ENCODE measurements around the gene CHMP1A.

CHMP1A gene

DNA sequence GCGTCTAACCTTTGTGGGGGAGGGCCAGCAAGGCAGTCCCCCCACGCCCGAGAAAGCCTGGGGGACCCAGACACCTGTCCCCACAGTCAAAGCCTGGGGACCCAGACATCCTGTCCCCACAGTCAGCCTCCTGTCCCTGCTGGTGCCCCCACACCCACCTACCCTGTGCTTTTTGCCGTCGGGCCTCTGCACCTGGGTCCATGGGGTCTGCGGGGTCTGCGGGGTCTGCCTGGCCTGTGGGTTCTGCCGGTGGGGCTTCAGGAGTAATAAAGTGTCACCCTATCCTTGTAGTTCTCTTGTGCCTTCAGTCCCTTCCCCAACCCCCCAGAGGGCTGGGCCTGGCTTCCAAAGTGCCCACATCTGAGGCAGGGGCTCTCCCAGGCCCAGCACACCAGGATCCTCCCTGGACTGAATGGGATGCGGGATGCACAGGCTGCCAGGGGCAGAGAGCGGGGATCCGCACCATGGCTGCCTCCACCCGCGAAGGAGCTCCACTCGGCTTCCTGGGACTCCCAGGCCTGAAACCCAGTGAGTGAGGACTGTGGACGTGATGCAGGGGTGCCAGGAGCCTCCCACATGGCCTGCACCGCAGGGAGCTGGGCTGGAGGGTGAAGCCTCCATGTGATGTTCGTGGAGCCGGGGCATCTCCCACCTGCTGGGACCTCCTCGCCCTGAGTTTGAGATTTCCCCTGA, 60.4 kb downstream of the CHMP1A start:
- no peak for TF ChIP-seq GATA2 (IDR thresholded peaks at IDR 0.05; ENCODE audit: low read depth, low read length)
- TF ChIP-seq GATA3 (IDR thresholded peaks at IDR 0.05; ENCODE audit: low read depth, low read length) = no peak

GRCh38 chr16:89596061-89596689, 61.3 kb downstream of the CHMP1A start:
- TF ChIP-seq GATA2 (IDR thresholded peaks at IDR 0.05; ENCODE audit: low read depth, low read length) = no peak
- TF ChIP-seq GATA3 (IDR thresholded peaks at IDR 0.05; ENCODE audit: low read depth, low read length) = no peak

DNA sequence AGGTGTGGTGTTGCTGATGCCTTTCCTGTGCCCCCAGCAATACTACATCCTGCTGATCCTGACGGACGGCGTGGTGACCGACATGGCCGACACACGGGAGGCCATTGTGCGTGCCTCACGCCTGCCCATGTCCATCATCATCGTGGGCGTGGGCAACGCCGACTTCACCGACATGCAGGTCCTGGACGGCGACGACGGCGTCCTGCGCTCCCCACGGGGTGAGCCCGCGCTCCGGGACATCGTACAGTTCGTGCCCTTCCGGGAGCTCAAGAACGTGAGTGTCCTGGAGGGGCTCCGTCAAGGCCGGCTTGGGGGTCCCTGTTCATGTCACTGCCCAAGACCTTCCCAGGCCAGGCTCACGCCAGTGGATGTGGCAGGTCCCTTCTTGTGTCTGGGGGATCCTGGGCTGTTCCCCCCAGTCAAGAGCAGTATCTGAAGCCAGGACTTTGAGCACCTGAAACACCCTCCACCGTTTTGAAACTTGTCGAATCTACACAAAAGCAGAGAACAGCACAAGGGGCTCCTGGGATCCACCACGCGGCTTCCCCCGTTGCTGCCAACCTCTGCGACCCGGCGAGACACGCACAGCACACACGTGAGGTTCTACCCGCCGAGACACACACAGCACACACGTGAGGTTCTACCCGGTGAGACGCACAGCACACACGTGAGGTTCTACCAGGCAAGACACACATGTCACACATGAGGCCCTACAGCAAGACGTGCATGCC, 62.0 kb downstream of the CHMP1A start:
- TF ChIP-seq GATA2 (IDR thresholded peaks at IDR 0.05; ENCODE audit: low read depth, low read length) (no peak), GATA3 (IDR thresholded peaks at IDR 0.05; ENCODE audit: low read depth, low read length) (no peak)
